RWPE1 (cell line): ENCODE results near the gene IRF2BP1.
A peak's percentile ranks its signal among the peaks of the same experiment; 100 is the strongest.

Experiments
- CTCF ChIA-PET: fragments of 350-600 bp; sonication (Branson Sonifier 250); formaldehyde crosslinking; extraction: SDS; loops from one replicate; lab custom pipeline; 2021; lab: Yijun Ruan, JAX
- POLR2A ChIA-PET: fragments of 400-600 bp; formaldehyde crosslinking; extraction: SDS; loops from one replicate; lab custom pipeline; 2020; ENCODE audit warnings: antibody characterized with exemption; ENCODE audit not compliant: low non-redundant PET; lab: Yijun Ruan, JAX
- DNase-seq: peaks from one replicate; pipeline ENCODE4 v3.0.0; 2012; ENCODE audit warnings: low spot score
- H3K27ac ChIP-seq: fragments of 450-650 bp; 2 replicates; pipeline ENCODE4 v1.5.1; 2017
- CTCF ChIP-seq: fragments of 450-650 bp; conservative IDR thresholded peaks from 2 replicates; pipeline ENCODE4 v1.5.1; 2017; ENCODE audit warnings: low read depth, mild to moderate bottlenecking

IRF2BP1 gene

DNA sequence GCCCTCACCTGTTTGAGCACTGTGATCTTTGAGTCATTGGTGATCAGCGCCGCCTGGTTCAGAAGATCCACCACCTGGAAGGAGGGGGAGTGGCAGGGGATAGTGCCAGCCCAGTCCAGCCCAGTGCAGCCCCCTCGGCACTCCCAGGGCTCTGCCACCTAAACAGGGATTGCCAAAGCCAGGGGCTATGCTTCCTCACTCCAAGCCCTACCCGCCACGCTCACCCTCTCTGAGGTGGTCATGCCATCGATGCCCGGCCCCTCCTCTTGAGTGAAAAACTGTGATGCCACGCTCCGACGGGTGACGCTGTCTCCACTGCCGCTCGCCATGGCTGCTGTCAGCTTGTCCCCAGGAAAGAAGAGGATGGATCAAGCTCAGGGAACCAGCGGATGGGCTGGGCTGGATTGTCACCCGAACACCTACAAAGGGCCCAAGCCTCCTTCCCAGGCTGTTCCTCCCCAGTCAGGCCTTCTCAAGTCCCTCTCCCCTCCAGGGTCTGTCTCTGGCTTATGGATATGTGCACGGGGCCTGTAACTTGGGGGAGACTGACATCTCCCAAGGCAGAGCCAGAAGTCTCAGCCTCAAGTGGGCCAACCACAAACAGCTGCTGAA lies 31.7 kb downstream of the IRF2BP1 start:
- DNase-seq: no peak
- no peak for TF ChIP-seq CTCF
- ChIA-PET POLR2A (no interaction called here), CTCF (no interaction called here)
- no peak overlapping the region for H3K27ac ChIP-seq

GRCh38 chr19:45852983-45853382 lies 33.0 kb downstream of the IRF2BP1 start:
- no peak for DNase-seq
- POLR2A ChIA-PET: no interaction called here
- no peak for TF ChIP-seq CTCF
- peak overlapping the region; percentile 42 for H3K27ac ChIP-seq
- CTCF ChIA-PET: interaction anchor here (0.7 kb wide), 1 partner anchor 168 kb away, joined by 4 read pairs; no protein-coding TSS in a partner anchor

- CTCF ChIA-PET: no interaction called here
- DNase-seq: peak; percentile 34
- TF ChIP-seq CTCF: no peak
- peak overlapping the region; percentile 42 for H3K27ac ChIP-seq
- POLR2A ChIA-PET: no interaction called here
Measured at GRCh38 chr19:45852145-45852750, 33.7 kb downstream of the IRF2BP1 start.

DNA sequence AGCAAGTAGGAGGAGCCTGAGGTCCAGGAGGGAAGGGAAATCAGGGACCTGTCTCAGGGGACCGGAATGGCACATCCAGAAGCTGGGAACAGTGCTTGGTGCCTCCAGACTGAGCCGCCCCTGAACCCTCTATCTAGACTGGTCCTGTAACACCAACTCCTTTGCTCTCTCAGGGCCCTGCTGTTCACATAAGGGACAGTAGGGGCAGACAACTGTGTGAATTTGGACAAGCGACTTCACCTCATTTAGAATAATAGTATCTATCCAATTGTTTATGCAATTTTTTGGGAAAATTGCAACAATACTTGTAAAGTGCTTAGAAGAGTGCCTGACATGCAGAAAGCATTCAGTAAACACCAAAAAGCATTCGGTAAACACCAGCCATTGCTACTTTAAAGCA lies 37.0 kb downstream of the IRF2BP1 start:
- ChIA-PET POLR2A (no interaction called here), CTCF (interaction anchor here (0.7 kb wide), 1 partner anchor 32 kb away, joined by 3 read pairs; no protein-coding TSS in a partner anchor)
- H3K27ac ChIP-seq: no peak overlapping the region
- TF ChIP-seq CTCF: peak; percentile 16; the same call in 1 of the 2 replicates
- no peak for DNase-seq

- CTCF ChIA-PET: interaction anchor here (0.6 to 1.6 kb wide), 2 partner anchors 11 to 30 kb away, joined by 3 to 4 read pairs; no protein-coding TSS in a partner anchor
- POLR2A ChIA-PET: no interaction called here
- H3K27ac ChIP-seq: no peak overlapping the region
- DNase-seq: no peak
- no peak for TF ChIP-seq CTCF
Measured at GRCh38 chr19:45847663-45848062, 38.3 kb downstream of the IRF2BP1 start.

GRCh38 chr19:45842198-45842597 lies 43.7 kb downstream of the IRF2BP1 start:
- no peak for DNase-seq
- ChIA-PET CTCF (interaction anchor here (1.0 kb wide), 1 partner anchor 186 kb away, joined by 3 read pairs; no protein-coding TSS in a partner anchor), POLR2A (no interaction called here)
- no peak overlapping the region for H3K27ac ChIP-seq
- TF ChIP-seq CTCF: no peak
